ENCODE measurements around the gene TSPAN8.
"Not testable (repeated sequence)": the region's sequence is repeated elsewhere in the genome, so short reads cannot be mapped to it uniquely, and the experiment has no call there.

DNA sequence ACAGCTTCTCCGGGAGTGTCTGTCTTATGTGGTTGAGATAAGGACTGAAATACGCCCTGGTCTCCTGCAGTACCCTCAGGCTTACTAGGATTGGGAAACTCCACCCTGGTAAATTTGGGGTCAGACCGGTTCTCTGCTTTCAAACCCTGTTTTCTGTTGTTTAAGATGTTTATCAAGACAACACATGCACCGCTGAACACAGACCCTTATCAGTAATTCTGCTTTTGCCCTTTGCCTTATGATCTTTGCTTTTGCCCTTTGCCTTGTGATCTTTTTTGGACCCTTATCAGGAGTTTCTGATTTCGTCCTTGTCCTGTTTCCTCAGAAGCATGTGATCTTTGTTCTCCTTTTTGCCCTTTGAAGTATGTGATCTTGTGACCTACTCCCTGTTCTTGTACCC is 7.8 kb downstream of the TSPAN8 start:
- not testable (repeated sequence) for TF ChIP-seq POLR2A, EP300 (IDR thresholded peaks at IDR 0.05)
- TF ChIP-seq, protein P1, sequence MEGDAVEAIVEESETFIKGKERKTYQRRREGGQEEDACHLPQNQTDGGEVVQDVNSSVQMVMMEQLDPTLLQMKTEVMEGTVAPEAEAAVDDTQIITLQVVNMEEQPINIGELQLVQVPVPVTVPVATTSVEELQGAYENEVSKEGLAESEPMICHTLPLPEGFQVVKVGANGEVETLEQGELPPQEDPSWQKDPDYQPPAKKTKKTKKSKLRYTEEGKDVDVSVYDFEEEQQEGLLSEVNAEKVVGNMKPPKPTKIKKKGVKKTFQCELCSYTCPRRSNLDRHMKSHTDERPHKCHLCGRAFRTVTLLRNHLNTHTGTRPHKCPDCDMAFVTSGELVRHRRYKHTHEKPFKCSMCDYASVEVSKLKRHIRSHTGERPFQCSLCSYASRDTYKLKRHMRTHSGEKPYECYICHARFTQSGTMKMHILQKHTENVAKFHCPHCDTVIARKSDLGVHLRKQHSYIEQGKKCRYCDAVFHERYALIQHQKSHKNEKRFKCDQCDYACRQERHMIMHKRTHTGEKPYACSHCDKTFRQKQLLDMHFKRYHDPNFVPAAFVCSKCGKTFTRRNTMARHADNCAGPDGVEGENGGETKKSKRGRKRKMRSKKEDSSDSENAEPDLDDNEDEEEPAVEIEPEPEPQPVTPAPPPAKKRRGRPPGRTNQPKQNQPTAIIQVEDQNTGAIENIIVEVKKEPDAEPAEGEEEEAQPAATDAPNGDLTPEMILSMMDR (IDR thresholded peaks at IDR 0.05) = not testable (repeated sequence)
